CD4-positive, alpha-beta memory T cell (primary cell): Measurements from ENCODE around the gene HYI. TPM values are rescaled to one million over a fixed set of nuclear protein-coding genes. Genes with fewer than 3 reads are reported as not detected.
"Not testable (repeated sequence)": the region's sequence is repeated elsewhere in the genome, so short reads cannot be mapped to it uniquely, and the experiment has no call there.

Experiments used
- CTCF ChIA-PET: fragments of 350-600 bp; sonication (Branson Sonifier 250); formaldehyde crosslinking; loops from one replicate; lab custom pipeline; 2021; ENCODE audit warnings: inconsistent platforms; ENCODE audit not compliant: partially characterized antibody; lab: Charles Lee
- POLR2A ChIA-PET: fragments of 350-600 bp; sonication (Branson Sonifier 250); formaldehyde crosslinking; loops from one replicate; lab custom pipeline; 2021; ENCODE audit not compliant: partially characterized antibody; lab: Charles Lee
- DNase-seq, 5 donors: peaks; one replicate each; pipeline versions ENCODE4 v3.0.0 to v3.0.0-alpha.2; 2020 to 2022; ENCODE audit warnings: mixed read lengths in 1 of 5
- H3K27ac ChIP-seq: one replicate; pipeline ENCODE4 v1.7.0; 2013; ENCODE audit warnings: low read depth, low read length
- H3K27me3 ChIP-seq: 2 replicates; pipeline ENCODE4 v1.7.0; 2013; ENCODE audit warnings: mild to moderate bottlenecking, low read length, moderate library complexity; ENCODE audit not compliant: insufficient read depth
- H3K36me3 ChIP-seq: 2 replicates; pipeline ENCODE4 v1.7.0; 2013; ENCODE audit warnings: mild to moderate bottlenecking, low read length, moderate library complexity; ENCODE audit not compliant: insufficient read depth
- H3K4me1 ChIP-seq: 2 replicates; pipeline ENCODE4 v1.7.0; 2013; ENCODE audit warnings: mild to moderate bottlenecking, low read length, moderate library complexity; ENCODE audit not compliant: insufficient read depth
- H3K4me3 ChIP-seq, 2 donors: one replicate each; pipeline ENCODE4 v1.7.0; 2013; ENCODE audit warnings: low read length in 2 of 2, mild to moderate bottlenecking in 1 of 2
- H3K9me3 ChIP-seq, 2 donors: one replicate each; pipeline ENCODE4 v1.7.0; 2013; ENCODE audit warnings: low read length in 2 of 2, control low read depth in 1 of 2; ENCODE audit not compliant: control insufficient read depth in 1 of 2
- H3K27ac Mint-ChIP-seq, 7 donors: one replicate each; pipeline ENCODE4 v1.8.0; 2020 to 2021; ENCODE audit warnings: mixed read lengths in 7 of 7, mild to moderate bottlenecking in 6 of 7, inconsistent platforms in 3 of 7, moderate library complexity in 3 of 7
- H3K27me3 Mint-ChIP-seq, 2 donors: one replicate each; pipeline ENCODE4 v1.8.0; 2020 to 2021; ENCODE audit warnings: mixed read lengths in 2 of 2
- H3K36me3 Mint-ChIP-seq, 2 donors: one replicate each; pipeline ENCODE4 v1.8.0; 2020 to 2021; ENCODE audit warnings: mixed read lengths in 2 of 2, inconsistent platforms in 1 of 2, mild to moderate bottlenecking in 1 of 2
- H3K4me1 Mint-ChIP-seq, 4 donors: one replicate each; pipeline ENCODE4 v1.8.0; 2020 to 2021; ENCODE audit warnings: mixed read lengths in 4 of 4, mild to moderate bottlenecking in 1 of 4
- H3K4me3 Mint-ChIP-seq, 8 donors: one replicate each; pipeline ENCODE4 v1.8.0; 2020 to 2021; ENCODE audit warnings: mixed read lengths in 8 of 8, mild to moderate bottlenecking in 7 of 8, moderate library complexity in 6 of 8, inconsistent platforms in 3 of 8
- H3K9me3 Mint-ChIP-seq, 8 donors: one replicate each; pipeline ENCODE4 v1.8.0; 2020 to 2021; ENCODE audit warnings: mixed read lengths in 8 of 8, mild to moderate bottlenecking in 5 of 8, inconsistent platforms in 3 of 8, moderate library complexity in 1 of 8
- intact Hi-C: fragments of 100-400 bp; cut with micrococcal nuclease; formaldehyde crosslinking; loops from one replicate; pipeline ENCODE4 v1.15.1; 2023
- polyA plus RNA-seq, 2 donors: library from polyadenylated mRNA; unstranded; fragments of 300-500 nt; fragmentation: Illumina TruSeq; gene quantifications; one replicate each; pipeline ENCODE4 v1.2.3, GENCODE V29; 2021
- total RNA-seq, 2 experiments: library from RNA; stranded (reverse); gene quantifications; one replicate each; pipeline ENCODE4 v1.2.3, GENCODE V29; 2021

The HYI gene
- total and polyA plus RNA-seq, 4 experiments from 2014 or later: 7.3 to 33.9 (median 19.2) TPM

DNA sequence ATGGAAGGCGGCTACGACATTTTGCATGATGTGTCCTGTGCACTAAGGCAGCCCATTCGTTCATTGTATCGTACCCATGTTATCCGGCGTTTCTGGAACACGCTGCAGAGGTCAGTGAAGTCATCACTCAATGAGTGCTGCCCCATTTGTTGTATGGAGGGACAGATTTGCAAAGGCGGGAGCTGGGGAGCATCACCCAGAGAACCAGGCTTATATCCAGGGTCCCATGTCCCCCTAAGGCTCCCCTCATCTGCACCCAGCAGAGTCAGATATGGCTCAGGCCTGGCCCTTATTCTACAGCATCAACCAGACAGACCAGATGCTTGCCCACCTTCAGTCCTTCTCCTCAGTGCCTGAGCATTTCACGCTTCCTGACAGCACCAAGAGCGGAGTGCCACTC, 32.9 kb downstream of the HYI start:
- Mint-ChIP-seq H3K27ac (peak overlapping the region in 1 of 7 donors; percentile 71), H3K36me3 (peaks cover 43 to 63% of the 10 kb centered on the region in 2 donors), H3K9me3 (no peaks in the 10 kb centered on the region), H3K27me3 (no peaks in the 10 kb centered on the region), H3K4me1 (peaks cover 0 to 6% (median 0%) of the 10 kb centered on the region in 4 donors), H3K4me3 (no peak overlapping the region)
- Histone ChIP-seq H3K9me3 (no peaks in the 10 kb centered on the region), H3K27ac (no peak overlapping the region), H3K4me1 (no peaks in the 10 kb centered on the region), H3K36me3 (peaks cover 81% of the 10 kb centered on the region), H3K27me3 (no peaks in the 10 kb centered on the region), H3K4me3 (no peak overlapping the region)
- ChIA-PET POLR2A (no interaction called here), CTCF (no interaction called here)
- no peak for DNase-seq
- intact Hi-C loops: no loop called here

DNA sequence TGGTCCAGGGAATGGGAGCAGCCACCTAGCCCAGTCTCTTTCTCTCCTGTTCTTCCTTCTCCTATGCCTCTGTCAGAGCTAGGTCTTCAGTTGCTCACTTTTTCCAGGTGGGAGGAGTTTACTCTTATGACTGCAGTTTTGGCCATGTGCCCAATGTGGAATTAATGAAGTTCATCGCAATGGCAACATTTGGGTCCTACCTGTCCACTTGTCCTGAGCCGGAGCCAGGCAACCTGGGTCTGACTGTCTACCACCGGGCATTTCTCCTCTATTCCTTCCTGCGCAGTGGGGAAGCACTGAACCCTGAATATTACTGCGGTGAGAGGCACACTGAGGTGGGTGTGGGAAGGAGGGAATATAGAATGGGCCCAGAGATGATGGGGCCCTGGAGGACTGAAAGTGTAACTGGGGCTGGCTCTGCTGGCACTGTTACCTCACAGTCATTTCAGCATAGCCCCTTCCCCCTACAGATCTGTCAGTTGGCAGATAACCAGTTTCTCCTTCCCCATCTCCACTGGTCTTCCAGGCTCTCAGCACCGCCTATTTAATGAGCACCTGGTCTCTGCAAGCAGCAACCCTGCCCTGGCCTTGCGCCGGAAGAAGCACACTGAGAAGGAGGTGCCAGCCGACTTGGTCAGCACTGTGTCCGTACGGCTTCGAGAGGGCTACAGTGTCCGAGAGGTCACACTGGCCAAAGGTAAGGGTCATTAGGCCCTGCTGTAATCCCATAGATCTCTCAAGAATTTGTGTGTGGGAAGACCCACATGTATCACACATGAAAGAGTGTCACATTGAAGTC, 33.9 kb downstream of the HYI start:
- CTCF ChIA-PET: no interaction called here
- no peak for DNase-seq
- peaks cover 74% of the 10 kb centered on the region for H3K36me3 ChIP-seq
- intact Hi-C loops: no loop called here
- Mint-ChIP-seq H3K27me3 (no peaks in the 10 kb centered on the region), H3K36me3 (peaks cover 41 to 56% of the 10 kb centered on the region in 2 donors), H3K4me3 (no peak overlapping the region), H3K9me3 (no peaks in the 10 kb centered on the region), H3K4me1 (peaks cover 0 to 6% (median under 1%) of the 10 kb centered on the region in 4 donors), H3K27ac (peak overlapping the region in 3 of 7 donors; percentile 22 to 47 (median 25))
- H3K9me3 ChIP-seq: no peaks in the 10 kb centered on the region
- H3K27me3 ChIP-seq: no peaks in the 10 kb centered on the region
- no peak overlapping the region for H3K4me3 ChIP-seq
- POLR2A ChIA-PET: no interaction called here
- H3K27ac ChIP-seq: no peak overlapping the region
- no peaks in the 10 kb centered on the region for H3K4me1 ChIP-seq

GRCh38 chr1:43418858-43419257, 34.9 kb downstream of the HYI start:
- Mint-ChIP-seq H3K4me3 (no peak overlapping the region), H3K4me1 (peaks cover 0 to 7% (median 4%) of the 10 kb centered on the region in 4 donors), H3K27ac (no peak overlapping the region), H3K27me3 (no peaks in the 10 kb centered on the region), H3K9me3 (no peaks in the 10 kb centered on the region), H3K36me3 (peaks cover 36 to 50% of the 10 kb centered on the region in 2 donors)
- peaks cover 65% of the 10 kb centered on the region for H3K36me3 ChIP-seq
- no peak overlapping the region for H3K4me3 ChIP-seq
- H3K27me3 ChIP-seq: no peaks in the 10 kb centered on the region
- H3K4me1 ChIP-seq: no peaks in the 10 kb centered on the region
- H3K27ac ChIP-seq: no peak overlapping the region
- no peaks in the 10 kb centered on the region for H3K9me3 ChIP-seq
- intact Hi-C loops: no loop called here
- ChIA-PET POLR2A (no interaction called here), CTCF (interaction anchor here (1.3 to 1.5 kb wide), 2 partner anchors 189 to 192 kb away, joined by 3 to 5 read pairs; no protein-coding TSS in a partner anchor)
- no peak for DNase-seq

DNA sequence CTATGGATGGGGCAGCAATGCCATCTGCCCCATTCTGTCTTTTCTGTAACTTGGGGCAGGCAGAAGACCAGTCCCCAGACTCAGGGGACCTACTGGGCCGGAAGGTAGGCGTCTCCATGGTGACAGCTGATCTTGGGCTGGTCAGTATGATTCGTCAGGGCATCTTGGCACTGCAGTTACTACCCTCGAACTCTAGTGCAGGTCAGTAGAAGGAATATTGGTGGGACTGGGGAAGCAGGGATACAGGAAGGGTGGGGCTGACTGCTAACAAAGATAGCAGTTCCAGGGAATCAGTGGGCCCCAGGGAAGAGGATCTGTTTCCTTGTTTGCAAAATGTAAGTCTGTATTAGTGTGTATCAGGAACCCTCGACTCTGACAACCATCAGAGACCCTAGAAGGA, 37.8 kb downstream of the HYI start:
- Histone ChIP-seq H3K36me3 (peaks cover 52% of the 10 kb centered on the region), H3K9me3 (no peaks in the 10 kb centered on the region), H3K27ac (no peak overlapping the region), H3K27me3 (no peaks in the 10 kb centered on the region), H3K4me3 (no peak overlapping the region), H3K4me1 (no peaks in the 10 kb centered on the region)
- Mint-ChIP-seq H3K36me3 (peaks cover 25 to 30% of the 10 kb centered on the region in 2 donors), H3K4me1 (peaks cover 0 to 6% (median 5%) of the 10 kb centered on the region in 4 donors), H3K4me3 (no peak overlapping the region), H3K9me3 (no peaks in the 10 kb centered on the region), H3K27ac (no peak overlapping the region), H3K27me3 (no peaks in the 10 kb centered on the region)
- no peak for DNase-seq
- intact Hi-C loops: loop anchor here (2.0 kb wide), 1 partner anchor 503 kb away; no protein-coding TSS in a partner anchor
- CTCF ChIA-PET: interaction anchor here (2.7 to 6.9 kb wide), 2 partner anchors 11 to 187 kb away, joined by 7 to 218 read pairs; no protein-coding TSS in a partner anchor
- POLR2A ChIA-PET: interaction anchor here (2.7 kb wide), 1 partner anchor 26 kb away, joined by 10 read pairs; the partner anchor contains the start of genes MED8 and SZT2

DNA sequence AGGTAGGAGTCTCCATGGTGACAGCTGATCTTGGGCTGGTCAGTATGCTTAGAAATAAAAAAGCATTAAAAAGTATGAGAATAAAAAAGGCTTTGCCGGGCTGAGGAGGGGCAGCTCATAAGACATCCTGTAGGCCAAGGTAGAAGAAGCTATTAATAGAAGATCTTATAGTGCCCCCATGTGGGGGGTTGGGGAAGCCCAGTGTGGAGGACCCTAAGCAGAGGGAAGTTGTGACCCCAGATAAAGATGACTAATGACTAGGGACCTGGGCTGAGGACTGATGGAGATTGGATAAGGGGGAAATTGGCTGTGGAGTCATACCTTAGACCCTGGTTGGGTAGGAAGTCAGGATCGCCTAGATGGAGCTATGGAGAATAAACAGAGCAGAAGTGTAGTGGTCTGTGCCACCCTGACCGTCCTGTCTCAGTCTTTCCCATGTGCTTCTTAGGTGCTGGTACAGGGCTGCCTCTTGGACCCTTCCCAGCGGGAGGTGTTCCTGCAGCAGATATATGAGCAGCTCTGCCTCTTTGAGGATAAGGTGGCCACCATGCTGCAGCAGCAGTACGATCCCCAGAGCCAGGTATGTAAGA, 39.0 kb downstream of the HYI start:
- no peaks in the 10 kb centered on the region for H3K9me3 Mint-ChIP-seq
- no peak overlapping the region for H3K4me3 ChIP-seq
- ChIA-PET POLR2A (interaction anchor here (0.8 to 2.7 kb wide), 6 partner anchors 11 to 191 kb away, joined by 3 to 10 read pairs (median 4); partner anchors contain the start of genes MED8 and SZT2), CTCF (interaction anchor here (0.6 to 6.9 kb wide), 22 partner anchors 8 to 502 kb away, joined by 3 to 218 read pairs (median 4); partner anchors contain the start of genes CDC20, HYI, MED8 and SZT2)
- peaks cover 0 to 6% (median 5%) of the 10 kb centered on the region in 4 donors for H3K4me1 Mint-ChIP-seq
- H3K27me3 Mint-ChIP-seq: no peaks in the 10 kb centered on the region
- peaks cover 40% of the 10 kb centered on the region for H3K36me3 ChIP-seq
- peak; percentile 58 to 68 (median 67) for DNase-seq
- H3K4me3 Mint-ChIP-seq: no peak overlapping the region
- no peak overlapping the region for H3K27ac ChIP-seq
- intact Hi-C loops: loop anchor here (2.0 kb wide), 1 partner anchor 502 kb away; no protein-coding TSS in a partner anchor
- H3K4me1 ChIP-seq: no peaks in the 10 kb centered on the region
- peak overlapping the region in 4 of 7 donors; percentile 4 to 87 (median 68) for H3K27ac Mint-ChIP-seq
- no peaks in the 10 kb centered on the region for H3K27me3 ChIP-seq
- H3K36me3 Mint-ChIP-seq: peaks cover 24 to 27% of the 10 kb centered on the region in 2 donors
- H3K9me3 ChIP-seq: no peaks in the 10 kb centered on the region

GRCh38 chr1:43413426-43413825, 40.3 kb downstream of the HYI start:
- H3K27me3 Mint-ChIP-seq, H3K9me3 Mint-ChIP-seq, H3K27me3 ChIP-seq, H3K4me3 ChIP-seq, H3K4me3 Mint-ChIP-seq, H3K4me1 ChIP-seq, DNase-seq, H3K9me3 ChIP-seq, H3K4me1 Mint-ChIP-seq, intact Hi-C loops, H3K27ac ChIP-seq: not testable (repeated sequence)
- peaks cover 37% of the 10 kb centered on the region for H3K36me3 ChIP-seq
- POLR2A ChIA-PET: interaction anchor here (1.6 to 2.7 kb wide), 3 partner anchors 24 to 189 kb away, joined by 4 to 10 read pairs (median 10); partner anchors contain the start of genes MED8 and SZT2
- CTCF ChIA-PET: interaction anchor here (1.1 to 6.9 kb wide), 3 partner anchors 14 to 185 kb away, joined by 3 to 218 read pairs (median 7); no protein-coding TSS in a partner anchor
- H3K36me3 Mint-ChIP-seq: peaks cover 29 to 32% of the 10 kb centered on the region in 2 donors
- peak overlapping the region in 3 of 7 donors; percentile 11 to 48 (median 39) for H3K27ac Mint-ChIP-seq
